DOHH2 (cell line): ENCODE data around the gene HCFC1R1.

Source experiments
- H3F3A ChIP-seq: fragments of 200-600 bp; sonication (generic), shearing (Covaris generic); 2 replicates; pipeline ENCODE4 v1.6.0; 2016; ENCODE audit warnings: antibody characterized with exemption, mild to moderate bottlenecking; ENCODE audit not compliant: control insufficient read depth, insufficient read depth
- H3K27ac ChIP-seq: fragments of 200-600 bp; sonication (generic); 2 replicates; pipeline ENCODE4 v1.5.1; 2014; ENCODE audit warnings: low read depth, mild to moderate bottlenecking, low read length, moderate library complexity
- H3K27me3 ChIP-seq: fragments of 200-600 bp; sonication (generic); 2 replicates; pipeline ENCODE4 v1.6.1; 2014; ENCODE audit warnings: mild to moderate bottlenecking, low read length, mixed read lengths; ENCODE audit not compliant: control insufficient read depth
- H3K36me3 ChIP-seq: fragments of 200-600 bp; sonication (generic); 2 replicates; pipeline ENCODE4 v1.6.1; 2014; ENCODE audit warnings: mild to moderate bottlenecking, low read length, moderate library complexity, mixed read lengths; ENCODE audit not compliant: control insufficient read depth
- H3K4me1 ChIP-seq: fragments of 200-600 bp; sonication (generic); 2 replicates; pipeline ENCODE4 v1.6.1; 2014; ENCODE audit warnings: mild to moderate bottlenecking, low read length, mixed read lengths; ENCODE audit not compliant: control insufficient read depth
- H3K4me2 ChIP-seq: fragments of 200-600 bp; sonication (generic); 2 replicates; pipeline ENCODE4 v1.6.0; 2014; ENCODE audit warnings: mild to moderate bottlenecking, low read length, moderate library complexity
- H3K4me3 ChIP-seq: fragments of 200-600 bp; sonication (generic); 2 replicates; pipeline ENCODE4 v1.5.1; 2014; ENCODE audit warnings: mild to moderate bottlenecking, low read length, mixed read lengths
- H3K79me2 ChIP-seq: fragments of 200-600 bp; sonication (generic); 2 replicates; pipeline ENCODE4 v1.6.1; 2014; ENCODE audit warnings: mild to moderate bottlenecking, low read length, mixed read lengths; ENCODE audit not compliant: control insufficient read depth
- H3K9me2 ChIP-seq: fragments of 200-600 bp; sonication (generic); replicated peaks from 2 replicates; pipeline ENCODE4 v1.6.1; 2014; ENCODE audit warnings: mild to moderate bottlenecking, low read length, mixed read lengths; ENCODE audit not compliant: control insufficient read depth
- H3K9me3 ChIP-seq: fragments of 200-600 bp; sonication (generic); 2 replicates; pipeline ENCODE4 v1.6.1; 2014; ENCODE audit warnings: antibody characterized with exemption, low read length, mixed read lengths; ENCODE audit not compliant: control insufficient read depth, insufficient read depth
- H4K20me1 ChIP-seq: fragments of 200-600 bp; sonication (generic); 2 replicates; pipeline ENCODE4 v1.6.0; 2014; ENCODE audit warnings: low read depth, mild to moderate bottlenecking, antibody characterized with exemption, low read length, moderate library complexity; ENCODE audit not compliant: control insufficient read depth, insufficient read depth
- CTCF ChIP-seq: fragments of 200-600 bp; sonication (generic); IDR thresholded peaks from one replicate; pipeline ENCODE4 v1.5.1; 2014; ENCODE audit warnings: antibody characterized with exemption, mild to moderate bottlenecking, low read depth, low read length; ENCODE audit not compliant: poor library complexity, severe bottlenecking
- EZH2phosphoT487 ChIP-seq: fragments of 200-600 bp; sonication (generic); IDR thresholded peaks from 2 replicates; pipeline ENCODE4 v1.6.1; 2017; ENCODE audit warnings: borderline replicate concordance, mild to moderate bottlenecking, antibody characterized with exemption, low read length, moderate library complexity, mixed read lengths

Gene HCFC1R1

GRCh38 chr16:3020247-3020603, 3.5 kb downstream of the HCFC1R1 start, which contains the start of gene TNFRSF12A:
TNFRSF12A (plus strand) TSS chr16:3020368; CDS start chr16:3020398, 30 bp downstream.
- peaks cover 11% of the 10 kb centered on the region; the same call in 1 of the 2 replicates for H3F3A ChIP-seq

GRCh38 chr16:3019594-3020246, 4.0 kb downstream of the HCFC1R1 start:
- Histone ChIP-seq H3K4me1 (peaks cover 36% of the 10 kb centered on the region), H3K9me2 (no peaks in the 10 kb centered on the region), H3K27ac (no peak overlapping the region), H3F3A (peaks cover 11% of the 10 kb centered on the region; the same call in 1 of the 2 replicates), H3K36me3 (no peaks in the 10 kb centered on the region), H3K4me3 (peak overlapping the region; percentile 68), H3K4me2 (peak overlapping the region; percentile 89), H3K9me3 (no peaks in the 10 kb centered on the region), H3K79me2 (no peaks in the 10 kb centered on the region), H4K20me1 (no peaks in the 10 kb centered on the region), H3K27me3 (no peaks in the 10 kb centered on the region)
- no peak for TF ChIP-seq EZH2phosphoT487

More at GRCh38 chr16:3020247-3020603, 3.5 kb downstream of the HCFC1R1 start, which contains the start of gene TNFRSF12A:
- Histone ChIP-seq H3K4me3 (peak within 1 kb of the TSS; percentile 68), H3K79me2 (peaks cover 3% of the 10 kb centered on the region), H3K4me1 (peaks cover 36% of the 10 kb centered on the region), H3K27me3 (no peaks in the 10 kb centered on the region), H3K36me3 (no peaks in the 10 kb centered on the region), H3K27ac (no peak within 1 kb of the TSS), H4K20me1 (no peaks in the 10 kb centered on the region), H3K9me3 (no peaks in the 10 kb centered on the region), H3K4me2 (peak within 1 kb of the TSS; percentile 89), H3K9me2 (no peaks in the 10 kb centered on the region)
- TF ChIP-seq EZH2phosphoT487 (no peak), CTCF (peak; percentile 32)

- H3F3A ChIP-seq, result peaks cover 11% of the 10 kb centered on the region; the same call in 1 of the 2 replicates
- H3K79me2 ChIP-seq, result no peaks in the 10 kb centered on the region
- H3K27me3 ChIP-seq, result no peaks in the 10 kb centered on the region
- H4K20me1 ChIP-seq, result no peaks in the 10 kb centered on the region
- no peak within 1 kb of the TSS for H3K4me3 ChIP-seq
- no peak within 1 kb of the TSS for H3K27ac ChIP-seq
- H3K9me3 ChIP-seq, result no peaks in the 10 kb centered on the region
- H3K4me1 ChIP-seq, result peaks cover 29% of the 10 kb centered on the region
- peak; percentile 58 for TF ChIP-seq CTCF
- no peak for TF ChIP-seq EZH2phosphoT487
- no peaks in the 10 kb centered on the region for H3K36me3 ChIP-seq
- H3K9me2 ChIP-seq, result no peaks in the 10 kb centered on the region
- no peak within 1 kb of the TSS for H3K4me2 ChIP-seq
Measured at GRCh38 chr16:3017794-3018506, 5.8 kb downstream of the HCFC1R1 start, which contains the start of gene CLDN6. CLDN6 (minus strand) TSS chr16:3018183; CDS start chr16:3016021, 2,162 bp downstream.
